Skeletal muscle tissue (tissue), 4 donors: ENCODE measurements around the gene LRRC25. TPM values are rescaled to one million over a fixed set of nuclear protein-coding genes. Genes with fewer than 3 reads are reported as not detected.
"Not testable (repeated sequence)": the region's sequence is repeated elsewhere in the genome, so short reads cannot be mapped to it uniquely, and the experiment has no call there.

Experiments
- H3K27ac ChIP-seq: one replicate; pipeline ENCODE4 v1.7.0; 2013; ENCODE audit warnings: mild to moderate bottlenecking, low read depth, low read length, inconsistent platforms
- H3K27me3 ChIP-seq, 3 donors: one replicate each; pipeline ENCODE4 v1.7.0; 2013; ENCODE audit warnings: low read length in 3 of 3; ENCODE audit not compliant: control insufficient read depth in 3 of 3, insufficient read depth in 3 of 3
- H3K36me3 ChIP-seq, 3 donors: one replicate each; pipeline ENCODE4 v1.7.0; 2013; ENCODE audit warnings: low read length in 3 of 3; ENCODE audit not compliant: control insufficient read depth in 3 of 3, insufficient read depth in 3 of 3
- H3K4me1 ChIP-seq, 3 donors: one replicate each; pipeline ENCODE4 v1.7.0; 2013; ENCODE audit warnings: low read length in 3 of 3, mild to moderate bottlenecking in 3 of 3; ENCODE audit not compliant: control insufficient read depth in 3 of 3, insufficient read depth in 3 of 3
- H3K4me3 ChIP-seq, 3 donors: one replicate each; pipeline ENCODE4 v1.7.0; 2013; ENCODE audit warnings: low read length in 3 of 3
- H3K9ac ChIP-seq, 3 donors: one replicate each; pipeline ENCODE4 v1.7.0; 2013; ENCODE audit warnings: low read length in 3 of 3, mild to moderate bottlenecking in 3 of 3, moderate library complexity in 2 of 3, low read depth in 1 of 3
- H3K9me3 ChIP-seq, 3 donors: one replicate each; pipeline ENCODE4 v1.7.0; 2013; ENCODE audit warnings: low read length in 3 of 3; ENCODE audit not compliant: control insufficient read depth in 3 of 3
- total RNA-seq: library from RNA; depleted of rRNA; stranded (reverse); fragments of >200 nt; gene quantifications from one replicate; pipeline ENCODE4 v1.2.3, GENCODE V29; 2014
- donor health status: Osteomylitis.

Gene LRRC25
- total RNA-seq, 1 donor from 2014 or later = 2.1 TPM

DNA sequence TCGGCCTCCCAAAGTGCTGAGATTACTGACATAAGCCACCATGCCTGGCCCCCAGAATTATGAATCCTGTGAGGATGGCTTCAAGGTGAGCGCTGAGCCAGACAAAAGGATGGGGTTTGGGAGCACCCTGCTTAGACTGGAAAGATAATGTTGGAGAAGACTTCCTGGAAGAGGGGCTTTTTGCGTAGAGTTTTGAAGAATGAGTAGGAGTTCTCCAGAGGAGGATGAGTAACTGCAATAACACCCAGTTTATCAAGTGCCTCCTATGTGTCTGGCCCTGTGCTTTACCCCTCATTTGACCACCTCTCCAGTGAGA is 12.1 kb downstream of the LRRC25 start:
- Histone ChIP-seq H3K27ac (no peak overlapping the region), H3K4me1 (peaks cover 10 to 25% (median 23%) of the 10 kb centered on the region in 3 donors), H3K36me3 (peaks cover 0 to 3% (median 0%) of the 10 kb centered on the region in 3 donors), H3K9me3 (peaks cover 0 to 2% (median 0%) of the 10 kb centered on the region in 3 donors), H3K9ac (no peak overlapping the region), H3K27me3 (peaks cover 0 to 8% (median 4%) of the 10 kb centered on the region in 3 donors), H3K4me3 (no peak overlapping the region)

- Histone ChIP-seq H3K27ac (no peak overlapping the region), H3K36me3 (no peaks in the 10 kb centered on the region), H3K9ac (no peak overlapping the region), H3K27me3 (peaks cover 0 to 8% (median 4%) of the 10 kb centered on the region in 3 donors), H3K9me3 (no peaks in the 10 kb centered on the region), H3K4me3 (no peak overlapping the region), H3K4me1 (peaks cover 15 to 30% (median 28%) of the 10 kb centered on the region in 3 donors)
Measured at GRCh38 chr19:18384775-18385174, 12.6 kb downstream of the LRRC25 start.

DNA sequence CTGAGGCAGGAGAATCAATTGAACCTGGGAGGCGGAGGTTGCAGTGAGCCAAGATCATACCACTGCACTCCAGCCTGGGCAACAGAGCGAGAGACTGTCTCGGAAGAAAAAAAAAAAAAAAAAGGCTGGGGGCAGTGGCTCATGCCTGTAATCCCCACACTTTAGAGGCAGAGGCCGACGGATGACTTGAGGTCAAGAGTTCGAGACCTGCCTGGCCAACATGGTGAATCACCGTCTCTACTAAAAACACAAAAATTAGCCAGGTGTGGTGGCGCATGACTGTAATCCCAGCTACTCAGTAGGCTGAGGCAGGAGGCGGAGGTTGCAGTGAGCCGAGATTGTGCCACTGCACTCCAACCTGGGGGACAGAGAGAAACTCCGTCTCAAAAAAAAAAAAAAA is 13.8 kb downstream of the LRRC25 start:
- peaks cover 15 to 32% (median 28%) of the 10 kb centered on the region in 3 donors for H3K4me1 ChIP-seq
- not testable (repeated sequence) for H3K27me3 ChIP-seq, H3K27ac ChIP-seq, H3K9ac ChIP-seq, H3K4me3 ChIP-seq, H3K36me3 ChIP-seq, H3K9me3 ChIP-seq

DNA sequence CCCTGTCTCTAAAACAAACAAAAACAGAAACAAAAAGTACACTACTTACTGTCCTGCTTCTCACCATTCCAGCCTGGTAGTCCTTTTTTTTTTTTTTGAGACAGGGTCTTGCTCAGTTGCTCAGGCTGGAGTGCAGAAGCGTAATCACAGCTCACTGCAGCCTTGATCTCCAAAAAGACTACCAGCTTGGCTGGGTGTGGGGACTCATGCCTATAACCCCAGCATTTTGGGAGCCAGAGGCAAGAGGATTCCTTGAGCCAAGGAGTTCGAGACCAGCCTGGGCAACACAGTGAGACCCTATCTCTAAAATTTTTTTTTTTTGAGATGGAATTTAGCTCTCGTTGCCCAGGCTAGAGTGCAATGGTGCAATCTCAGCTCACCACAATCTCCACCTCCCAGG is 16.6 kb downstream of the LRRC25 start:
- H3K9me3 ChIP-seq = no peaks in the 10 kb centered on the region
- H3K27ac ChIP-seq = peak overlapping the region; percentile 74
- H3K36me3 ChIP-seq = no peaks in the 10 kb centered on the region
- peaks cover 10 to 18% (median 17%) of the 10 kb centered on the region in 3 donors for H3K4me1 ChIP-seq
- H3K4me3 ChIP-seq = peak overlapping the region in 1 of 3 donors; percentile 37
- H3K9ac ChIP-seq = peak overlapping the region in 1 of 3 donors; percentile 40
- H3K27me3 ChIP-seq = peaks cover 0 to 6% (median 4%) of the 10 kb centered on the region in 3 donors

GRCh38 chr19:18379803-18380747 is 17.3 kb downstream of the LRRC25 start:
- peak overlapping the region; percentile 74 for H3K27ac ChIP-seq

GRCh38 chr19:18377026-18377425 is 20.4 kb downstream of the LRRC25 start:
- no peak overlapping the region for H3K27ac ChIP-seq
- no peaks in the 10 kb centered on the region for H3K36me3 ChIP-seq
- H3K27me3 ChIP-seq = no peaks in the 10 kb centered on the region
- H3K4me1 ChIP-seq = peaks cover 25 to 32% (median 29%) of the 10 kb centered on the region in 3 donors
- H3K9ac ChIP-seq = peak overlapping the region in 1 of 3 donors; percentile 45
- H3K4me3 ChIP-seq = no peak overlapping the region
- no peaks in the 10 kb centered on the region for H3K9me3 ChIP-seq

More at GRCh38 chr19:18379803-18380747, 17.3 kb downstream of the LRRC25 start:
- Histone ChIP-seq H3K9me3 (no peaks in the 10 kb centered on the region), H3K9ac (peak overlapping the region in 1 of 3 donors; percentile 51), H3K27me3 (no peaks in the 10 kb centered on the region), H3K36me3 (no peaks in the 10 kb centered on the region), H3K4me1 (peaks cover 10 to 20% (median 19%) of the 10 kb centered on the region in 3 donors), H3K4me3 (peak overlapping the region in 1 of 3 donors; percentile 37)

- H3K9ac ChIP-seq = peak overlapping the region; percentile 44 to 71 (median 54)
- no peaks in the 10 kb centered on the region for H3K36me3 ChIP-seq
- no peaks in the 10 kb centered on the region for H3K9me3 ChIP-seq
- H3K27ac ChIP-seq = peak overlapping the region; percentile 90
- peaks cover 15 to 22% (median 19%) of the 10 kb centered on the region in 3 donors for H3K4me1 ChIP-seq
- peak overlapping the region in 1 of 3 donors; percentile 49 for H3K4me3 ChIP-seq
- no peaks in the 10 kb centered on the region for H3K27me3 ChIP-seq
Measured at GRCh38 chr19:18373892-18374629, 23.4 kb downstream of the LRRC25 start.

GRCh38 chr19:18373407-18373891 is 24.0 kb downstream of the LRRC25 start:
- H3K9ac ChIP-seq = peak overlapping the region in 2 of 3 donors; percentile 3 to 71
- H3K4me1 ChIP-seq = peaks cover 15 to 18% (median 18%) of the 10 kb centered on the region in 3 donors
- no peaks in the 10 kb centered on the region for H3K27me3 ChIP-seq
- no peaks in the 10 kb centered on the region for H3K9me3 ChIP-seq
- no peak overlapping the region for H3K4me3 ChIP-seq
- peak overlapping the region; percentile 90 for H3K27ac ChIP-seq
- H3K36me3 ChIP-seq = no peaks in the 10 kb centered on the region

- Histone ChIP-seq H3K27ac (no peak overlapping the region), H3K9ac (no peak overlapping the region), H3K9me3 (no peaks in the 10 kb centered on the region)
Measured at GRCh38 chr19:18368504-18369222, 28.8 kb downstream of the LRRC25 start.

More at GRCh38 chr19:18368504-18369222, 28.8 kb downstream of the LRRC25 start:
- no peaks in the 10 kb centered on the region for H3K27me3 ChIP-seq
- no peak overlapping the region for H3K4me3 ChIP-seq
- peaks cover 8 to 16% (median 15%) of the 10 kb centered on the region in 3 donors for H3K4me1 ChIP-seq
- H3K36me3 ChIP-seq = peaks cover 3 to 5% (median 3%) of the 10 kb centered on the region in 3 donors
